Mesenchymal stem cell (in vitro differentiated cells and primary cell): Measurements from ENCODE around the gene RHBDF1.

Source experiments
- DNase-seq: peaks from one replicate; pipeline ENCODE4 v3.0.0-alpha.2; 2013
- H2AFZ ChIP-seq: one replicate; pipeline ENCODE4 v1.6.1; 2013; ENCODE audit warnings: low read depth, mild to moderate bottlenecking, control low read depth, inconsistent platforms, low read length, moderate library complexity
- H2AK5ac ChIP-seq: 2 replicates; pipeline ENCODE4 v1.6.1; 2013; ENCODE audit warnings: low read length, moderate library complexity, mild to moderate bottlenecking, inconsistent platforms; ENCODE audit not compliant: severe bottlenecking
- H2BK120ac ChIP-seq: one replicate; pipeline ENCODE4 v1.6.1; 2013; ENCODE audit warnings: low read depth, mild to moderate bottlenecking, inconsistent platforms, low read length, moderate library complexity
- H2BK12ac ChIP-seq, 2 experiments: one replicate each; pipeline ENCODE4 v1.6.1; 2013; ENCODE audit warnings: inconsistent platforms in 2 of 2, low read length in 2 of 2, mild to moderate bottlenecking in 2 of 2, moderate library complexity in 2 of 2, control low read depth in 1 of 2
- H2BK15ac ChIP-seq: one replicate; pipeline ENCODE4 v1.6.1; 2013; ENCODE audit warnings: mild to moderate bottlenecking, low read depth, inconsistent platforms; ENCODE audit not compliant: poor library complexity, severe bottlenecking
- H2BK5ac ChIP-seq: 2 replicates; pipeline ENCODE4 v1.6.1; 2013; ENCODE audit warnings: low read depth, mild to moderate bottlenecking, low read length, control low read depth, inconsistent platforms; ENCODE audit not compliant: poor library complexity, severe bottlenecking
- H3K14ac ChIP-seq, 2 experiments: one replicate each; pipeline ENCODE4 v1.6.1; 2013; ENCODE audit warnings: inconsistent platforms in 2 of 2, low read length in 2 of 2, control low read depth in 1 of 2, mild to moderate bottlenecking in 1 of 2, moderate library complexity in 1 of 2
- H3K18ac ChIP-seq, 2 experiments: one replicate each; pipeline ENCODE4 v1.6.1; 2013; ENCODE audit warnings: inconsistent platforms in 2 of 2, low read length in 2 of 2, control low read depth in 1 of 2, low read depth in 1 of 2, mild to moderate bottlenecking in 1 of 2
- H3K23ac ChIP-seq, 2 experiments: one replicate each; pipeline ENCODE4 v1.6.1; 2013; ENCODE audit warnings: inconsistent platforms in 2 of 2, low read length in 2 of 2, mild to moderate bottlenecking in 2 of 2, moderate library complexity in 2 of 2, control low read depth in 1 of 2
- H3K27ac ChIP-seq: 2 replicates; pipeline ENCODE4 v1.5.1; 2013; ENCODE audit warnings: mild to moderate bottlenecking, moderate library complexity, low read length, control low read depth, inconsistent platforms; ENCODE audit not compliant: poor library complexity, severe bottlenecking
- H3K27me3 ChIP-seq, 2 experiments: 2 replicates each; pipeline versions ENCODE4 v1.6.1 to v1.7.0; 2013; ENCODE audit warnings: low read length in 2 of 2, mild to moderate bottlenecking in 2 of 2, moderate library complexity in 2 of 2, control low read depth in 1 of 2, inconsistent platforms in 1 of 2; ENCODE audit not compliant: control insufficient read depth in 1 of 2, insufficient read depth in 1 of 2
- H3K36me3 ChIP-seq, 2 experiments: 2 replicates each; pipeline versions ENCODE4 v1.6.1 to v1.7.0; 2013; ENCODE audit warnings: low read length in 2 of 2, control low read depth in 1 of 2, inconsistent platforms in 1 of 2, low read depth in 1 of 2, mild to moderate bottlenecking in 1 of 2; ENCODE audit not compliant: insufficient read depth in 2 of 2, control insufficient read depth in 1 of 2
- H3K4ac ChIP-seq, 2 experiments: one replicate each; pipeline ENCODE4 v1.6.1; 2013; ENCODE audit warnings: inconsistent platforms in 2 of 2, low read length in 2 of 2, mild to moderate bottlenecking in 2 of 2, moderate library complexity in 2 of 2, control low read depth in 1 of 2, low read depth in 1 of 2
- H3K4me1 ChIP-seq: 2 replicates; pipeline ENCODE4 v1.6.1; 2013; ENCODE audit warnings: low read depth, low read length, control low read depth; ENCODE audit not compliant: control insufficient read depth, insufficient read depth
- H3K4me2 ChIP-seq: 2 replicates; pipeline ENCODE4 v1.6.1; 2013; ENCODE audit warnings: low read length, mild to moderate bottlenecking, inconsistent platforms; ENCODE audit not compliant: poor library complexity, severe bottlenecking
- H3K4me3 ChIP-seq, 2 experiments: 2 replicates each; pipeline versions ENCODE4 v1.5.1 to v1.7.0; 2013; ENCODE audit warnings: low read length in 2 of 2, mild to moderate bottlenecking in 2 of 2, control low read depth in 1 of 2, low read depth in 1 of 2; ENCODE audit not compliant: insufficient read depth in 1 of 2
- H3K79me1 ChIP-seq: replicated peaks from 2 replicates; pipeline ENCODE4 v1.6.1; 2013; ENCODE audit warnings: mild to moderate bottlenecking, control low read depth, low read length, inconsistent platforms; ENCODE audit not compliant: poor library complexity, severe bottlenecking
- H3K9ac ChIP-seq: 2 replicates; pipeline ENCODE4 v1.7.0; 2013; ENCODE audit warnings: mild to moderate bottlenecking, low read length, moderate library complexity
- H3K9me3 ChIP-seq: 2 replicates; pipeline ENCODE4 v1.7.0; 2013; ENCODE audit warnings: mild to moderate bottlenecking, low read length; ENCODE audit not compliant: control insufficient read depth
- H4K8ac ChIP-seq: one replicate; pipeline ENCODE4 v1.6.1; 2013; ENCODE audit warnings: inconsistent platforms, mild to moderate bottlenecking, low read length, moderate library complexity
- H4K91ac ChIP-seq: one replicate; pipeline ENCODE4 v1.6.1; 2013; ENCODE audit warnings: mild to moderate bottlenecking, low read length, inconsistent platforms
- WGBS: methylation state at CpG from one replicate; pipeline ENCODE4 v1.1.7; 2013; ENCODE audit warnings: mixed read lengths; 5-methylcytosine and 5-hydroxymethylcytosine counted together

Gene RHBDF1

DNA sequence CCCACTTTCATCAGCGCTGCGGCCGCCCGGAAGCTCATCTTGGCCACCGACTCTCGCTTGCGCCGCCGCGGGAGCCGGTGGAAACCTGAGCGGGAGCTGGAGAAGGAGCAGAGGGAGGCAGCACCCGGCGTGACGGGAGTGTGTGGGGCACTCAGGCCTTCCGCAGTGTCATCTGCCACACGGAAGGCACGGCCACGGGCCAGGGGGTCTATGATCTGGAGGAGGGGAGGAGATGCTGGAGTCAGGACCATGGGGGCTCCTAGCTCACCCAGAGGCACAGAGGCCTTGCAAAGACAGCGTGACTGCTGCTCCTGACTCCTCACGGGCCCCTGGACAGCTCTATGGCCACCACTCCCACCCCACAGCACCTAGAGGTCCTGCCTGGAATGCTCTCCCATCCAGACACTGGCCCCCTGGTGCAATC, 9.5 kb downstream of the RHBDF1 start:
- no peak overlapping the region for H3K18ac ChIP-seq
- H2AK5ac ChIP-seq: no peak overlapping the region
- H3K27me3 ChIP-seq: no peaks in the 10 kb centered on the region
- no peak for DNase-seq
- peaks cover 38% of the 10 kb centered on the region for H3K79me1 ChIP-seq
- H3K36me3 ChIP-seq: peaks cover 74 to 95% of the 10 kb centered on the region in 2 experiments
- no peak overlapping the region for H3K14ac ChIP-seq
- no peaks in the 10 kb centered on the region for H3K9me3 ChIP-seq
- H2BK15ac ChIP-seq: no peak overlapping the region
- no peak overlapping the region for H3K9ac ChIP-seq
- H3K4me1 ChIP-seq: peaks cover 33% of the 10 kb centered on the region
- H3K4ac ChIP-seq: no peak overlapping the region
- no peak overlapping the region for H2BK12ac ChIP-seq
- H2BK120ac ChIP-seq: no peak overlapping the region
- no peak overlapping the region for H2AFZ ChIP-seq
- no peak overlapping the region for H2BK5ac ChIP-seq
- H4K8ac ChIP-seq: no peak overlapping the region
- WGBS: 99% methylated on average over 21 of the region's 21 CpGs
- H3K27ac ChIP-seq: no peak overlapping the region
- H3K4me3 ChIP-seq: no peak overlapping the region
- H4K91ac ChIP-seq: no peak overlapping the region
- no peak overlapping the region for H3K23ac ChIP-seq
- H3K4me2 ChIP-seq: no peak overlapping the region

DNA sequence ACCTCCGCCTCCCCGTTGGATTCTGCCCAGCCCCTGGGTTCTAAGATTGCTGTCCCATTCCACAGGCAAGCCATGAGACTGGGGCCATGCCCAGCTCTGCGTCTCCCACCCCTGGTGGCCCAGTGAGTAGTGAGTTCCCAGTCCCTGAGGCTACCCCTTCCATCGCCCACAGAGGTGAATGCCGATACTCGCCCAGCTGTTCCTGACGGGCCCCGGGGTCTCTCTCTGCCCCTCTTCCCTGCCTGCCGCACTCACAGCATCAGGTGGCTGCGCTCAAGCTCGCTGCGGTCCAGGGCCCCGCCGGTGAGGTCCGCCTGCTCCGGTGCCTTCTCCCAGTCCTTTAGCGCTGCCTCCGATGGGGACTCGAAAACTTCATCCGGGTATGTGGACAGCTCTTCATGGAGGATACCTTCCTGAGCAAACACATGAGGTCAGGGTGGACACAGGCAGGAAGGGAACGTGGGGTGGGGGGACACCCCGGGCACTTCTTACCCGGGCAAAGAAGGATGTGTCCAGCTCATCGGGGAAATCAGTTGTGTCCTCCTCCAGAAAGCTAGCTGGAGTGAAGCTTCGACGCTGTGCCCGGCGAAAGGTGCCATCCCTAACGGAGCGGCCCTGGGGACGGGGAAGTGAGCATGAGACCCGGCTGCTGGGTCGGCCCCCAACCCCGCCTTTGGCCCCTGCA, 10.0 kb downstream of the RHBDF1 start:
- H3K18ac ChIP-seq: no peak overlapping the region

DNA sequence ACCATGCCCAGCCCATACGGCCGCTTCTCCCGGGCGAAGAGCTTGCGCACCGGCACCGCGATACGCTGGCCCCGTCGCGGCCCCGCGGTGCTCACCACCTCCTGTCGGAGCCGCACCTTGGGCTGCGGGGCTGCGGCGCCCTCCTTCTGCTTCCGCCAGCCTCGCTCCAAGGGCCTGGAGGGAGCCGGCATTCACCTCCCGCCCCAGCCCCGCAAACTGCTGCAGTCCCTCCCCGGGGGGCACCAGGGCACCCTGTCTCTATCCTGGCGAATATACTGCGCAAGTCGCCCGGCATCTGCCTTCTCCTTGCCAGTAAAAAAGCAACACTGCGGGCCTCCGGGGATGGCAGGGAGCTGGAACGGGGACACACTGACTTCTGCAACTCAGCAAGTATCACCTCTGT, 10.6 kb downstream of the RHBDF1 start:
- Histone ChIP-seq H2BK12ac (no peak overlapping the region), H3K9me3 (no peaks in the 10 kb centered on the region), H3K18ac (no peak overlapping the region), H3K4ac (no peak overlapping the region), H3K14ac (no peak overlapping the region), H3K4me2 (no peak overlapping the region), H3K23ac (no peak overlapping the region), H3K79me1 (peaks cover 39% of the 10 kb centered on the region), H2AK5ac (no peak overlapping the region), H4K8ac (no peak overlapping the region), H3K27me3 (no peaks in the 10 kb centered on the region), H2AFZ (no peak overlapping the region), H2BK5ac (no peak overlapping the region), H3K36me3 (peaks cover 83 to 95% of the 10 kb centered on the region in 2 experiments), H2BK120ac (no peak overlapping the region), H4K91ac (no peak overlapping the region), H3K27ac (no peak overlapping the region), H3K4me1 (peaks cover 23% of the 10 kb centered on the region), H3K9ac (no peak overlapping the region), H2BK15ac (no peak overlapping the region), H3K4me3 (no peak overlapping the region)
- DNase-seq: no peak
- 98% methylated on average over 32 of the region's 32 CpGs for WGBS

More for the DNA sequence above, 10.0 kb downstream of the RHBDF1 start:
- H4K91ac ChIP-seq: no peak overlapping the region
- H3K14ac ChIP-seq: no peak overlapping the region
- peaks cover 77 to 95% of the 10 kb centered on the region in 2 experiments for H3K36me3 ChIP-seq
- H2BK120ac ChIP-seq: no peak overlapping the region
- H3K4me3 ChIP-seq: no peak overlapping the region
- no peak overlapping the region for H3K23ac ChIP-seq
- H3K4ac ChIP-seq: no peak overlapping the region
- no peaks in the 10 kb centered on the region for H3K9me3 ChIP-seq
- H2BK5ac ChIP-seq: no peak overlapping the region
- no peak overlapping the region for H3K27ac ChIP-seq
- H2BK12ac ChIP-seq: no peak overlapping the region
- H2BK15ac ChIP-seq: no peak overlapping the region
- H3K4me1 ChIP-seq: peaks cover 29% of the 10 kb centered on the region
- no peak overlapping the region for H3K4me2 ChIP-seq
- peaks cover 39% of the 10 kb centered on the region for H3K79me1 ChIP-seq
- H2AFZ ChIP-seq: no peak overlapping the region
- no peak overlapping the region for H4K8ac ChIP-seq
- no peak overlapping the region for H3K9ac ChIP-seq
- DNase-seq: no peak
- no peaks in the 10 kb centered on the region for H3K27me3 ChIP-seq
- WGBS: 96% methylated on average over 34 of the region's 34 CpGs
- H2AK5ac ChIP-seq: no peak overlapping the region

DNA sequence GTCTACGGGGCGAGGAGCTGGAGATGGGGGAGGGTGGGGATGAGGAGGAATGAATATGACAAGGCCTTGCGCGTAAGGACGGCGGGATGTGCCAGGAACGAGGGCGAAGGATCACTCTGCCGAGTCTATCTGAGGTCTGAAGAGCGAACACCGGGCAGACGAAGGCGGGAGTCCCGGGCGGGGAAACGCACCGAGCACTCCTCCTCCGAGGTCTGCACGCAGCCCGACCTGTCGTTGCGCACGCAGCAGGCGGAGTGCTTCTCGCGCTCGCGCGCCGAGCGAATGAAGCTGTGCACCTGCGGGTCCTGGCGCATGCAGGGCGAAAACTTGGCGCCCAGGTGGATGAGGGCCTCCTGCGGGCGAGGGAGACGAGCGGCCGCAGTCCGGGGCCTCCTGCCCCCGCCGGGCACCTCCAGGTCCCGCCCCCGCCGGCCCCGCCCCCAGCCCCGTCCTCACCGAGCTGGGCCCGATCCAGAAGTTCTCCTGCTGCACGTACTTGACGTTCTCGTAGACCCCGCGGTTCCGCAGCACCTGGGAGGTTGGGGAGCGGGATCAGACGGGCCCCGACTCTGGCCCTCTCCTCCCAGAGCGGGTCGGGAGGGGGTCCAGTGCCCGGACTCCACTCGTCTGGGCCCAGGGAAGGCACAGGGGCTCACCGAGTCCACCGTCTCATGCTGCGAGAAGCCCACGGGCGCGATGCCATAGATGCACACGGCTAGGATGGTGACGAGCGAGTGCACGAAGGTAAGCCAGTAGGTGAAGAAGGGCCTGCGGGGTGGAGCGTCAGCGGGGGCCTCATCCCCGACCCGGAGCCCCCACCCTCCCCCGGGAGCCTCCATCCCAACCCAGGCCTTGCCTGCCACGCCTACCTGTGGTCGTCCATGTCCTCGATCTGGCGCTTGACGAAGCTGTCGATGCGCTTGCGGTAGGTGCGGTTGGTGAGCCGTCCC, 11.2 kb downstream of the RHBDF1 start:
- no peak overlapping the region for H2BK120ac ChIP-seq
- H3K4me2 ChIP-seq: no peak overlapping the region
- no peak overlapping the region for H3K4me3 ChIP-seq
- H3K23ac ChIP-seq: no peak overlapping the region
- no peak overlapping the region for H4K8ac ChIP-seq
- 94% methylated on average over 88 of the region's 89 CpGs for WGBS
- H3K14ac ChIP-seq: no peak overlapping the region
- peaks cover 90 to 95% of the 10 kb centered on the region in 2 experiments for H3K36me3 ChIP-seq
- H3K4ac ChIP-seq: no peak overlapping the region
- H3K9me3 ChIP-seq: no peaks in the 10 kb centered on the region
- no peaks in the 10 kb centered on the region for H3K27me3 ChIP-seq
- no peak overlapping the region for H2BK15ac ChIP-seq
- H2BK12ac ChIP-seq: no peak overlapping the region
- peaks cover 36% of the 10 kb centered on the region for H3K79me1 ChIP-seq
- H2AFZ ChIP-seq: no peak overlapping the region
- no peak overlapping the region for H2AK5ac ChIP-seq
- no peak for DNase-seq
- H3K4me1 ChIP-seq: peaks cover 16% of the 10 kb centered on the region
- no peak overlapping the region for H2BK5ac ChIP-seq
- no peak overlapping the region for H3K9ac ChIP-seq
- no peak overlapping the region for H4K91ac ChIP-seq
- H3K27ac ChIP-seq: no peak overlapping the region
- H3K18ac ChIP-seq: no peak overlapping the region
